Measurements from ENCODE around the gene CCSER2.

Gene CCSER2

GRCh38 chr10:84348447-84348846 lies 20.1 kb downstream of the CCSER2 start:
- DNase-seq: no peak

DNA sequence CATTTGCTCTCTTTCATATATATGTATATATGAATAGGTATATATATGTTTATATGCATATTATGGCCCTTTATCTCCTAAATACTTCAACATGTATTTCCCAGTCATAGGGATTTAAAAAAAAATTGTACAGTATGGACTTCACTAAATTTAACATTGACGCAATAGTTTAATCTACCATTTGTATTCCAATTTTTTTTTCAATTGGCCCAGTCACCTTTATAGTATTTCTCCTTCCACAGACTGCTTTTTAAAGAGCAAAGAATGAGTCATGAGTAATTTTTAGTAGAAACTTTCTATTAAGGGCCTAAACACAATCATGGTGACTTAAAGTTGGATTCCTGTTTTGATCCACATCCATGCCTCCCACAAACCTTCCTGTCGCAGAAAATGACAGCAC lies 20.5 kb downstream of the CCSER2 start:
- no peak for DNase-seq

DNA sequence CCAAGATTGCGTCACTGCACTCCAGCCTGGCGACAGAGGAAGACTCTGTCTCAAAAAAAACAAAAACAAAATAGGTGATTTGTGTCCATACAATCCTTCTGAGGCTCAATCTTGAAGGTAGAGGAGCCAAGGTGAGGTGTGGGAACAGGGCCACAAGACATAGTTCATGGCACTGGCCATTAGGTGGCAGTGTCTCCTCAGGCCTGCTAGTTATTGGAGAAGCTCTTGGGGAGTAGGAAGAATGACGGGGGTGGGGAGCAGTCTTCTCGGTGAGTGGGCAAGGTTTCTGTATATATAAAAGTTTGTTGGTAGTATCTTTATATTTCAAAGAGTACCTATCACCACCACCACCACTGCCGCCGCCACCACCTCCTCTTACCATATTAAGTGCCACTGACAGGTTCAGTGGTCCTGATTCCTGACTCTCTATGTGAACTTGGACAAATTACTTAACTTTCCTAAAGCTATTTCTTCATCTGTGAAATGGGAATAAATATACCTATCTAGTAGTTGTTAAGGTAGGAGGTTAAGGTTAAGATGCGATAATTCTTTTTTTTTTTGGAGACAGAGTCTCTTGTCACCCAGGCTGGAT lies 24.0 kb downstream of the CCSER2 start:
- no peak for DNase-seq

GRCh38 chr10:84353052-84353803 lies 24.8 kb downstream of the CCSER2 start:
- DNase-seq: no peak

DNA sequence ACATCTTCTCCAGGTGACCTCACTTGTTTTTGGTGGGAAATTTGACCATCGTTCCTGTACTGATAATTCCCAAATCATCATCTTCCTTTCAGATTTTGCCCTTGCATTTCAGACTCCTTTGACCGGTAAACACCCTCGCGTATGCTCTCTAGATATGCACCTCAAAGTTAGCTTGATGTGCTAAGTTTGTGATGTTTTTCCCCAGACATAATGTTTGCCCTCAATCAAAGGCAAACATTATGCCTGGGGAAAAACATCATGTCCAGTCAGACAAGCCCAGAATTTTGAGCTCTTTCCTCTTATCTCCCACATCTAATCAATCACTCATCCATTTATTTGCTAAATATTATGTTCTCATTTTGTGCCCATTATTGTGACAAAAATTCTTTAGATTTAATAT lies 26.2 kb downstream of the CCSER2 start:
- DNase-seq: no peak

DNA sequence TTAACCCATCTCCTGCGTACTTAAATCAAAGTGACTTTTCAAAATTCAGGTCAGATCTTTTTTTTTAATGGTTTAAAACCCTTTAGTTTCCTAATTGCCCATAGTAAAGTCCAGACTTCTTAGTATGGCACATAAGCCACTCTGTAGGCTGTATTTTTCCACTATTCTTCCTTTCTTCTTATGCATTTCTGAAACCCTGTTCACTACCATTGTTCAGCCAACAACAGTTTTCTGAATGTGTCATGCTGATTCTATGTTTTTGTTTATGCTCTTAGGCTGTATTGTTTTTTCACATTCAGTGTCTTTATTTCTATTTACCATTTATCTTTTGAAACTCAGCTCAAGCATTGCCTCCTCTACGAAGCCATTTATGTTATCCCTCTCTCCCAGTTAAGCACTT lies 26.7 kb downstream of the CCSER2 start:
- DNase-seq: no peak

DNA sequence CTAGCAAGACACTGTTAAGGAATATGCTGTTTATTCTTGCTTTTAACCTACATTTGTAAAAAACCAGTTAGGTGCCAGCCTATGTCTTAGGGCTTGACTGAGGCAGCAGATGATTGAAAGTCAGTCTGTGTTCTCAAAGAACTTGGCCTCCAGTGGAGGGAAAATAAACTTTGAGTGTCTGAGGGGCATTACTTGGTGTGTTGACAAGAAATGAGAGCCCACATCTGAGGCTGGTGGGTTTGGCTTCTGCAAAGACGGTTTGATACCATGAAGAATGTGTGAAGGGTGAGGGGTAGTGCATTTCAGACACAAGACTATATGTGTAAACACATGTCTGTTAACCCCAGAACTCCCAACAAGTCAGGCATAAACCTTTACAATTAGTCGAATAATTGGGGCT lies 28.5 kb downstream of the CCSER2 start:
- DNase-seq: no peak

DNA sequence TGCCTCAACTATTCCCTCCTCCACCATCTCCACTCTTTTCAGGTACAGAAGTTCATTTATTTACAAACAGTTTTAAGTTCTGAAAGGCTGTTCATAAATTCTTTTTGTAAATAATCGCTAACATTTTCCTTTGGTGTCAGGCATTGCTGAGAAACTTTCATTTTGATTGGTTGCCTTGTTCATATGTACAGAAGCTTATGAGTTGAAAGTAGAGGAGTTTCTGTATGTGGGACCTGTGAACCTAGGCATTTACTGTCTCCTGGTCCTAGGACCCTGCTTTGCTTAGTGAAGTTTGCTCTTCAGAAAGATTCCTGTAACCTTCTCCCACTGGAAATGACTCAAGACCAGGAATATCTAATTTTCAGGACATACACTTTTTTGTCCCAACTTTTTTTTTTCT lies 30.4 kb downstream of the CCSER2 start:
- no peak for DNase-seq

- no peak for DNase-seq
Observed at GRCh38 chr10:84360637-84361365, 32.4 kb downstream of the CCSER2 start.

GRCh38 chr10:84365335-84365881 lies 37.0 kb downstream of the CCSER2 start:
- DNase-seq: no peak

DNA sequence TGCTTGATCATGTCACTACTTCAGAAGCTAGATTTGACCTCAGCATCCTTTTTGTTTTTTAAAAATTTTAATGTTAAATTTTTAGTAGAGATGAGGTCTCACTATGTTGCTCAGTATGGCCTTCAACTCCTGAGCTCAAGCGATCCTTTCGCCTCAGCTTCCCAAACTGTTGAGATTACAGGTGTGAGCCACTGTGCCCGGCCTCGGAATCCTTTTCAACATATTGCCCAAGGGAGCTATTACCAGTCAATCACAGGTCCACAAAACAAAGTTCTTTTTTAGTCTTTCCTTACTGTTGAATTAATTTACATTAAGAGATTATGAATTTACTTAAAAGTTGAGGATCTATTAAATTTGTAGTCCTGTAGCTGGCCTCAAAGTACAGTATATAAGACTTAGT lies 37.7 kb downstream of the CCSER2 start:
- no peak for DNase-seq

DNA sequence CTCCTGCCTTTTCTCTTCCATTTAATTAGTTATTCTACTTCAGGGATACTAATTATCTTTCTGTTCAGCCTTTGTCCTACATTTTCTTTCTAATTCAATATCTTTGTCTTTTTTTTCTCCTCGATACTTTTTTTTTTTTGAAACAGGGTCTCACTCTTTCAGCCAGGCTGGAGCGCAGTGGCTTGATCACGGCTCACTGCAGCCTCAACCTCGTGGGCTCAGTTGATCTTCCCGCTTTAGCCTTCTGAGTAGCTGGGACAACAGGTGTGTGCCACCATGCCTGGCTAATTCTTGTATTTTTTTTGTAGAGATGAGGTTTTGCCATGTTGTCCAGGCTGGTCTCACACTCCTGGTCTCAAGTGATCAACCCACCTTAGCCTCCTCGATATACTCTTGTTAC lies 38.9 kb downstream of the CCSER2 start:
- DNase-seq: no peak

DNA sequence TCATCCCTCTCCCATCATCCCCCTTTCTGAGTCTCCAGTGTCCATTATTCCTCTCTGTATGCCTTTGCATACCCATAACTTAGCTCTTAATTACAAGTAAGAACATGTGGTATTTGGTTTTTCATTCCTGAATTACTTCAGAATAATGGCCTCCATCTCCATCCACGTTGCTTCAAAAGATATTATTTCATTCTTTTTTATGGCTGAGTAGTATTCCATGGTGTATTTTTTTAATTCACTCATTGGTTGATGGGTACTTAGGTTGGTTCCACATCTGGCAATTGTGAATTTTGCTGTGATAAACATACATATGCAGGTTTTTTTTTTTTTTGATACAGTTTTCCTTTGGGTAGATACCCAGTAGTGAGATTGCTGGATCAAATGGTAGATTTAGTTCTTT lies 40.4 kb downstream of the CCSER2 start:
- DNase-seq: no peak

GRCh38 chr10:84370283-84370682 lies 41.9 kb downstream of the CCSER2 start:
- no peak for DNase-seq

DNA sequence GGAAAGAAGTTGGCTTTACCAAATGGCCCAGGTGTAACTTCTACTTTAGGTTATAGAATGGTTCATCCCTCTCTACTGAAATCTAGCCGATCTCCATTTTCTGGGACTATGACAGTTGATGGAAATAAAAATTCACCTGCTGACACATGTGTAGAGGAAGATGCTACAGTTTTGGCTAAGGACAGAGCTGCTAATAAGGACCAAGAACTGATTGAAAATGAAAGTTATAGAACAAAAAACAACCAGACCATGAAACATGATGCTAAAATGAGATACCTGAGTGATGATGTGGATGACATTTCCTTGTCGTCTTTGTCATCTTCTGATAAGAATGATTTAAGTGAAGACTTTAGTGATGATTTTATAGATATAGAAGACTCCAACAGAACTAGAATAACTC lies 43.6 kb downstream of the CCSER2 start:
- no peak for DNase-seq

DNA sequence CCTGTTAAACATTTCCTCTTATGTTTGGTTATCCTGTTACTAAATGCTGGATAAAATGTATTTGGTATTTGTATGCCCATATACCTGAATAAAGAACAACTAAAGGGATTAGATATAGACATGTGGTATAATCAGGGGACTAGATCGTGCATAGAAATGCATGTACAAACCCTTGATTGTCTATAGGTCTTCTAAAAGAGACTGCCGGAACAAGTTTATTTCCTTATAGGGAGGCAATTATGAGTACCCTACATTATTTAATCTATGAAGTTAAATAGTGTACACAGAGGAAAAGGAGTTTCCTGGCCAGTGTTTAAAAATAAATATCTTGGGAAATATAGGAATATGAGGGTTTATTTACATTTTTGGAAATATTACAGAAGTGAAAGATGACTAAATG lies 44.6 kb downstream of the CCSER2 start:
- DNase-seq: no peak

- DNase-seq: no peak
Observed at GRCh38 chr10:84374455-84374854, 46.1 kb downstream of the CCSER2 start.

GRCh38 chr10:84375011-84375410 lies 46.6 kb downstream of the CCSER2 start:
- DNase-seq: no peak

- DNase-seq: no peak
Observed at GRCh38 chr10:84375881-84376280, 47.5 kb downstream of the CCSER2 start.

GRCh38 chr10:84388148-84388547 lies 59.8 kb downstream of the CCSER2 start:
- DNase-seq: no peak

GRCh38 chr10:84390364-84390763 lies 62.0 kb downstream of the CCSER2 start:
- DNase-seq: no peak

DNA sequence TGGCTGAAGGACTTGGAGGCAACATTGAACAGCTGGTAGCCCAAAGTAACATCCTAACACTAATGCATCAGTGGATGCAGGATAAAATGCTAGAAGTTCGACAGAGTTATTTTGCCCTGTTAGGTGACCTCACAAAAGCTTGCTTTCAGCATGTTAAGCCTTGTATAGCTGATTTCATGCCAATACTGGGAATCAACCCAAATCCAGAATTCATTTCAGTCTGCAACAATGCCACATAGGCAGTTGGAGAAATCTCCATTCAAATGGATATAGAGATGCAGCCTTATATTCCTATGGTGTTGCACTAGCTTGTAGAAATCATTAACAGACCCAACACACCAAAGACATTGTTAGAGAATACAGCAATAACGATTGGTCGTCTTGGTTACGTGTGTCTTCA lies 62.9 kb downstream of the CCSER2 start:
- no peak for DNase-seq

- no peak for DNase-seq
Observed at GRCh38 chr10:84392181-84392580, 63.8 kb downstream of the CCSER2 start.

- no peak for DNase-seq
Observed at GRCh38 chr10:84395581-84395980, 67.2 kb downstream of the CCSER2 start.
